MM.1S (cell line): ENCODE results near the gene KRTAP19-4.

Experiments
- DNase-seq: peaks from one replicate; pipeline ENCODE4 v3.0.0-alpha.2; 2015
- H2AFZ ChIP-seq: fragments of 300-600 bp; sonication (generic); 2 replicates; pipeline ENCODE4 v1.6.0; 2016; ENCODE audit warnings: antibody characterized with exemption, low read length
- H3F3A ChIP-seq: fragments of 300-600 bp; sonication (generic); 2 replicates; pipeline ENCODE4 v1.6.1; 2016; ENCODE audit warnings: mild to moderate bottlenecking, antibody characterized with exemption, low read length, moderate library complexity, mixed read lengths; ENCODE audit not compliant: insufficient read depth
- H3K27ac ChIP-seq: fragments of 300-600 bp; sonication (generic); 2 replicates; pipeline ENCODE4 v1.5.1; 2016; ENCODE audit warnings: mild to moderate bottlenecking, low read length
- H3K27me3 ChIP-seq: fragments of 300-600 bp; sonication (generic); replicated peaks from 2 replicates; pipeline ENCODE4 v1.6.0; 2016; ENCODE audit warnings: low read length; ENCODE audit not compliant: insufficient read depth
- H3K36me3 ChIP-seq: fragments of 300-600 bp; sonication (generic); replicated peaks from 2 replicates; pipeline ENCODE4 v1.6.1; 2016; ENCODE audit warnings: mild to moderate bottlenecking, low read length, mixed read lengths; ENCODE audit not compliant: insufficient read depth
- H3K4me1 ChIP-seq: fragments of 300-600 bp; sonication (generic); 2 replicates; pipeline ENCODE4 v1.6.1; 2016; ENCODE audit warnings: low read length, mixed read lengths
- H3K4me2 ChIP-seq: fragments of 300-600 bp; sonication (generic); 2 replicates; pipeline ENCODE4 v1.6.0; 2016; ENCODE audit warnings: low read depth, low read length
- H3K4me3 ChIP-seq: fragments of 300-600 bp; sonication (generic); 2 replicates; pipeline ENCODE4 v1.5.1; 2016; ENCODE audit warnings: low read length, mixed read lengths
- H3K79me2 ChIP-seq: fragments of 300-600 bp; sonication (generic); 2 replicates; pipeline ENCODE4 v1.6.1; 2016; ENCODE audit warnings: mixed run types, low read length, mixed read lengths
- H3K9ac ChIP-seq: fragments of 300-600 bp; sonication (generic); 2 replicates; pipeline ENCODE4 v1.6.1; 2016; ENCODE audit warnings: low read length, mixed read lengths
- H3K9me2 ChIP-seq: fragments of 300-600 bp; sonication (generic); replicated peaks from 2 replicates; pipeline ENCODE4 v1.6.1; 2016; ENCODE audit warnings: mild to moderate bottlenecking, low read length, mixed read lengths; ENCODE audit not compliant: insufficient read depth
- H3K9me3 ChIP-seq: fragments of 300-600 bp; sonication (generic); replicated peaks from 2 replicates; pipeline ENCODE4 v1.6.1; 2016; ENCODE audit warnings: mild to moderate bottlenecking, low read length, mixed read lengths; ENCODE audit not compliant: insufficient read depth
- H4K20me1 ChIP-seq: fragments of 300-600 bp; sonication (generic); 2 replicates; pipeline ENCODE4 v1.6.1; 2016; ENCODE audit warnings: mild to moderate bottlenecking, low read length, moderate library complexity, mixed read lengths; ENCODE audit not compliant: insufficient read depth
- CTCF ChIP-seq: fragments of 300-600 bp; sonication (generic); IDR thresholded peaks from 2 replicates; pipeline ENCODE4 v1.5.1; 2016; ENCODE audit warnings: antibody characterized with exemption, low read length, mixed read lengths
- EZH2 ChIP-seq: fragments of 300-600 bp; sonication (generic); optimal IDR thresholded peaks from 2 replicates; pipeline ENCODE3; 2017; ENCODE audit warnings: low read depth, mild to moderate bottlenecking, antibody characterized with exemption, low read length, mixed read lengths
- EZH2phosphoT487 ChIP-seq: fragments of 300-600 bp; sonication (generic); IDR thresholded peaks from 2 replicates; pipeline ENCODE4 v1.6.1; 2018; ENCODE audit warnings: antibody characterized with exemption, low read length

Gene KRTAP19-4

GRCh38 chr21:30468900-30469714 lies 27.9 kb downstream of the KRTAP19-4 start:
- Histone ChIP-seq H3K9ac (no peak overlapping the region), H3K27ac (no peak overlapping the region), H3K4me3 (no peak overlapping the region), H2AFZ (no peak overlapping the region), H3K36me3 (no peaks in the 10 kb centered on the region), H3K79me2 (no peaks in the 10 kb centered on the region), H3K4me1 (no peaks in the 10 kb centered on the region), H3F3A (no peaks in the 10 kb centered on the region), H3K9me2 (no peaks in the 10 kb centered on the region), H3K27me3 (no peaks in the 10 kb centered on the region), H4K20me1 (no peaks in the 10 kb centered on the region), H3K4me2 (no peak overlapping the region), H3K9me3 (no peaks in the 10 kb centered on the region)
- TF ChIP-seq EZH2phosphoT487, result no peak
- DNase-seq, result no peak

GRCh38 chr21:30463713-30464112 lies 33.3 kb downstream of the KRTAP19-4 start:
- peak; percentile 64 for TF ChIP-seq CTCF
- no peak for TF ChIP-seq EZH2
- TF ChIP-seq EZH2phosphoT487, result no peak
- peak; percentile 41 for DNase-seq

GRCh38 chr21:30448514-30448913 lies 48.5 kb downstream of the KRTAP19-4 start:
- Histone ChIP-seq H4K20me1 (no peaks in the 10 kb centered on the region), H3K9me2 (no peaks in the 10 kb centered on the region), H2AFZ (no peak overlapping the region), H3K9ac (no peak overlapping the region), H3K79me2 (no peaks in the 10 kb centered on the region), H3K4me2 (no peak overlapping the region), H3K9me3 (no peaks in the 10 kb centered on the region), H3K27me3 (no peaks in the 10 kb centered on the region), H3F3A (no peaks in the 10 kb centered on the region), H3K36me3 (no peaks in the 10 kb centered on the region), H3K4me1 (no peaks in the 10 kb centered on the region), H3K4me3 (no peak overlapping the region), H3K27ac (no peak overlapping the region)
- TF ChIP-seq EZH2 (no peak), EZH2phosphoT487 (no peak), CTCF (no peak)
- DNase-seq, result no peak

More at GRCh38 chr21:30463713-30464112, 33.3 kb downstream of the KRTAP19-4 start:
- no peaks in the 10 kb centered on the region for H3K79me2 ChIP-seq
- H3F3A ChIP-seq, result no peaks in the 10 kb centered on the region
- H3K4me2 ChIP-seq, result no peak overlapping the region
- no peak overlapping the region for H3K4me3 ChIP-seq
- no peak overlapping the region for H3K27ac ChIP-seq
- no peaks in the 10 kb centered on the region for H4K20me1 ChIP-seq
- no peaks in the 10 kb centered on the region for H3K9me2 ChIP-seq
- no peaks in the 10 kb centered on the region for H3K4me1 ChIP-seq
- H3K36me3 ChIP-seq, result no peaks in the 10 kb centered on the region
- H3K9ac ChIP-seq, result no peak overlapping the region
- H3K9me3 ChIP-seq, result no peaks in the 10 kb centered on the region
- no peaks in the 10 kb centered on the region for H3K27me3 ChIP-seq
- H2AFZ ChIP-seq, result 0 out of 2 replicates have a peak overlapping the region, but pooled peaks have one; percentile 9

GRCh38 chr21:30447056-30447455 lies 49.9 kb downstream of the KRTAP19-4 start:
- Histone ChIP-seq H3K27ac (no peak overlapping the region), H3K36me3 (no peaks in the 10 kb centered on the region), H3K27me3 (no peaks in the 10 kb centered on the region), H3K9me3 (no peaks in the 10 kb centered on the region), H2AFZ (no peak overlapping the region), H3F3A (no peaks in the 10 kb centered on the region), H3K9ac (no peak overlapping the region), H4K20me1 (no peaks in the 10 kb centered on the region), H3K4me1 (no peaks in the 10 kb centered on the region), H3K4me2 (no peak overlapping the region), H3K79me2 (no peaks in the 10 kb centered on the region), H3K4me3 (no peak overlapping the region), H3K9me2 (no peaks in the 10 kb centered on the region)
- no peak for TF ChIP-seq EZH2
- no peak for TF ChIP-seq CTCF
- no peak for TF ChIP-seq EZH2phosphoT487
- DNase-seq, result no peak
